Measurements from ENCODE around the gene ERCC3. TPM values are rescaled to one million over a fixed set of nuclear protein-coding genes. Genes with fewer than 3 reads are reported as not detected.

ERCC3 gene
- total RNA-seq, 1 experiment from 2014 or later = 52.5 TPM

GRCh38 chr2:127310980-127311379 lies 17.0 kb upstream of the ERCC3 start:
- Mint-ChIP-seq H3K36me3 (ENCODE audit: insufficient read depth, unreplicated experiment) (peaks cover 49% of the 10 kb centered on the region), H3K27me3 (ENCODE audit: insufficient read depth, unreplicated experiment) (no peaks in the 10 kb centered on the region), H3K27ac (ENCODE audit: unreplicated experiment) (peak overlapping the region; percentile 62), H3K9me3 (ENCODE audit: unreplicated experiment) (no peaks in the 10 kb centered on the region), H3K4me3 (ENCODE audit: unreplicated experiment) (no peak overlapping the region), H3K4me1 (ENCODE audit: low read depth, unreplicated experiment) (peaks cover 16% of the 10 kb centered on the region)
- Histone ChIP-seq H3K27me3 (replicated peaks; ENCODE audit: control insufficient read depth, insufficient read depth, low read length) (no peaks in the 10 kb centered on the region), H3K4me3 (ENCODE audit: low read depth, low read length) (no peak overlapping the region), H3K36me3 (ENCODE audit: control insufficient read depth, insufficient read depth, low read length) (peaks cover 2% of the 10 kb centered on the region), H3K9me3 (no peaks in the 10 kb centered on the region), H3K4me1 (peaks cover 15% of the 10 kb centered on the region)
- peak in 1 of 2 experiments; percentile 25 for DNase-seq
- no TSS peak for BruUV-seq (replicated peaks)
- intact Hi-C loops (cut with micrococcal nuclease; ENCODE audit: unreplicated experiment) = no loop called here
- POLR2A ChIA-PET = no interaction called here
- no peak for TF ChIP-seq CTCF (IDR thresholded peaks at IDR 0.05; ENCODE audit: insufficient read depth in 1 of 2, low read depth in 1 of 2, low read length in 1 of 2, severe bottlenecking in 1 of 2, unreplicated experiment in 1 of 2)
- CTCF ChIA-PET = no interaction called here

- BruUV-seq (replicated peaks) = no TSS peak
These were observed 15.5 kb upstream of the ERCC3 start for GRCh38 chr2:127309468-127309867.

GRCh38 chr2:127308586-127309138 lies 14.7 kb upstream of the ERCC3 start:
- Mint-ChIP-seq H3K27ac (ENCODE audit: unreplicated experiment) (no peak overlapping the region), H3K36me3 (ENCODE audit: insufficient read depth, unreplicated experiment) (peaks cover 37% of the 10 kb centered on the region), H3K4me1 (ENCODE audit: low read depth, unreplicated experiment) (peaks cover 16% of the 10 kb centered on the region), H3K9me3 (ENCODE audit: unreplicated experiment) (no peaks in the 10 kb centered on the region), H3K4me3 (ENCODE audit: unreplicated experiment) (no peak overlapping the region), H3K27me3 (ENCODE audit: insufficient read depth, unreplicated experiment) (no peaks in the 10 kb centered on the region)
- H3K4me1 ChIP-seq = peaks cover 15% of the 10 kb centered on the region
- no peak for DNase-seq
- H3K9me3 ChIP-seq = no peaks in the 10 kb centered on the region
- intact Hi-C loops (cut with micrococcal nuclease; ENCODE audit: unreplicated experiment) = no loop called here
- no TSS peak for BruUV-seq (replicated peaks)
- ChIA-PET CTCF (interaction anchor here (0.6 to 0.8 kb wide), 2 partner anchors 100 to 112 kb away, joined by 3 to 6 read pairs; no protein-coding TSS in a partner anchor), POLR2A (no interaction called here)
- H3K4me3 ChIP-seq (ENCODE audit: low read depth, low read length) = no peak overlapping the region
- H3K27me3 ChIP-seq (replicated peaks; ENCODE audit: control insufficient read depth, insufficient read depth, low read length) = no peaks in the 10 kb centered on the region
- TF ChIP-seq CTCF (IDR thresholded peaks at IDR 0.05; ENCODE audit: insufficient read depth in 1 of 2, low read depth in 1 of 2, low read length in 1 of 2, severe bottlenecking in 1 of 2, unreplicated experiment in 1 of 2) = no peak
- peaks cover 2% of the 10 kb centered on the region for H3K36me3 ChIP-seq (ENCODE audit: control insufficient read depth, insufficient read depth, low read length)

More at GRCh38 chr2:127309468-127309867, 15.5 kb upstream of the ERCC3 start:
- Mint-ChIP-seq H3K36me3 (ENCODE audit: insufficient read depth, unreplicated experiment) (peaks cover 45% of the 10 kb centered on the region), H3K4me1 (ENCODE audit: low read depth, unreplicated experiment) (peaks cover 16% of the 10 kb centered on the region), H3K9me3 (ENCODE audit: unreplicated experiment) (no peaks in the 10 kb centered on the region), H3K4me3 (ENCODE audit: unreplicated experiment) (no peak overlapping the region), H3K27me3 (ENCODE audit: insufficient read depth, unreplicated experiment) (no peaks in the 10 kb centered on the region), H3K27ac (ENCODE audit: unreplicated experiment) (no peak overlapping the region)
- TF ChIP-seq CTCF (IDR thresholded peaks at IDR 0.05; ENCODE audit: insufficient read depth in 1 of 2, low read depth in 1 of 2, low read length in 1 of 2, severe bottlenecking in 1 of 2, unreplicated experiment in 1 of 2) = no peak
- Histone ChIP-seq H3K4me1 (peaks cover 15% of the 10 kb centered on the region), H3K36me3 (ENCODE audit: control insufficient read depth, insufficient read depth, low read length) (peaks cover 2% of the 10 kb centered on the region), H3K4me3 (ENCODE audit: low read depth, low read length) (no peak overlapping the region), H3K9me3 (no peaks in the 10 kb centered on the region), H3K27me3 (replicated peaks; ENCODE audit: control insufficient read depth, insufficient read depth, low read length) (no peaks in the 10 kb centered on the region)
- CTCF ChIA-PET = interaction anchor here (0.6 to 0.8 kb wide), 2 partner anchors 99 to 113 kb away, joined by 3 to 6 read pairs; no protein-coding TSS in a partner anchor
- intact Hi-C loops (cut with micrococcal nuclease; ENCODE audit: unreplicated experiment) = no loop called here
- no peak for DNase-seq
- POLR2A ChIA-PET = no interaction called here

Measured in Caco-2 (cell line).